ENCODE data around the gene SWAP70. TPM values are rescaled to one million over a fixed set of nuclear protein-coding genes. Genes with fewer than 3 reads are reported as not detected.

The SWAP70 gene
- total and polyA plus RNA-seq, 2 experiments from 2014 or later, result 30.3 to 33.3 TPM

- TF ChIP-seq EZH2 (IDR thresholded peaks at IDR 0.05; ENCODE audit: low read depth, unreplicated experiment), result no peak
- TF ChIP-seq POLR2AphosphoS5 (IDR thresholded peaks at IDR 0.05; ENCODE audit: low read depth), result no peak
- TF ChIP-seq CREB1 (CRISPR knock-in tag; IDR thresholded peaks at IDR 0.05; ENCODE audit: low read depth), result no peak
- no peak for TF ChIP-seq ETS1 (IDR thresholded peaks at IDR 0.05)
- no peak for TF ChIP-seq ZNF114 (CRISPR knock-in tag; IDR thresholded peaks at IDR 0.05)
- TF ChIP-seq ZNF331 (CRISPR knock-in tag; IDR thresholded peaks at IDR 0.05; ENCODE audit: low read depth), result no peak
- no peak for TF ChIP-seq NANOG (IDR thresholded peaks at IDR 0.05; ENCODE audit: borderline replicate concordance)
- TF ChIP-seq ZNF462 (CRISPR knock-in tag; IDR thresholded peaks at IDR 0.05), result no peak
- Histone ChIP-seq H3K4me3 (no peak overlapping the region), H3K4me1 (ENCODE audit: insufficient read depth) (peaks cover 8% of the 10 kb centered on the region; the same call in 1 of the 2 replicates), H3K27me3 (ENCODE audit: insufficient read depth) (no peaks in the 10 kb centered on the region), H4K20me1 (replicated peaks; ENCODE audit: insufficient read depth) (peaks cover 9% of the 10 kb centered on the region; the same call in 1 of the 2 replicates), H3K4me2 (no peak overlapping the region), H2AFZ (no peak overlapping the region), H3K36me3 (ENCODE audit: insufficient read depth) (no peaks in the 10 kb centered on the region), H3K9me2 (ENCODE audit: insufficient read depth) (0 out of 2 replicates have a peak, but pooled peaks cover 3% of the 10 kb centered on the region), H3K79me2 (replicated peaks; ENCODE audit: insufficient read depth) (peaks cover 15% of the 10 kb centered on the region), H3K27ac (ENCODE audit: low read depth) (no peak overlapping the region), H3F3A (replicated peaks; ENCODE audit: low read depth) (peaks cover 7% of the 10 kb centered on the region; the same call in 1 of the 2 replicates)
- Mint-ChIP-seq H3K27me3 (ENCODE audit: insufficient read depth, low read depth, poor library complexity) (peaks cover 14% of the 10 kb centered on the region), H3K9me3 (peaks cover 6% of the 10 kb centered on the region), H3K4me3 (no peak overlapping the region), H3K4me1 (peaks cover 13% of the 10 kb centered on the region; the same call in 2 of the 3 replicates), H3K27ac (no peak overlapping the region), H3K36me3 (ENCODE audit: low read depth) (peaks cover 11% of the 10 kb centered on the region)
- no peak for DNase-seq (ENCODE audit: low spot score)
- ATAC-seq, result no peak
Observed at GRCh38 chr11:9660886-9661285, 3.0 kb upstream of the SWAP70 start.
